ENCODE measurements around the gene SARM1. TPM values are rescaled to one million over a fixed set of nuclear protein-coding genes. Genes with fewer than 3 reads are reported as not detected.
A peak's percentile ranks its signal among the peaks of the same experiment; 100 is the strongest.

SARM1 gene
- total RNA-seq, 1 donor from 2014 or later: 10.1 TPM

DNA sequence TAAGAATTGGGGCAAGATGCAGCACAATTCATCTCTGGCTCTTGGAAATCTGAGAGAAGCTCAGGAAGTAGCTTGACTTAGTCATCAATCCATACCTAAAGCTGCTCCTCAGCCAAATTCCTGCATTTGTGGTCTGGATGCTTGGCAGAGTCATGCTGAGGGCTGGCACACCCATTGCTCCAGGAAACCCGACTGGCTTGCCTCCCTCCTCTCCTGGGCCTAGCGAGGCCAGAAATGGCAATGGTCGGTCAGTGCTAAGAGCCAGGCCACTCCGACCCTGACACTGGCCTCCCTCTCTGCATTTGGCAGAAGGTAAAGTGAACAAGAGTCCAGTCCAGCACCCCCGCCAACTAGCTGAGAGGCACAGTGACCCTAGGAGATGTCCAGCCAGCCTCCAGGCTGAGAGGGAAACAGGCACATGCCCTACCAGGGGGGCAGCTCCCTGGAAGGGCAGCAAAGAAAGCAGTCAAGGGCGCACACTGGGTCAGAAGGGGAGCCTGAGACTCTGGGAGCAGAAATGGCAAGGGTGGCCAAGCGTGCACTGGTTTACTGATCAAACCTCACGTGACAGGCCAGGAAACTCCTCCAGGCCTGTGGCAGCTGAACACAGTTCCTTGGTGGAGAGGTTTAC lies 24.1 kb upstream of the SARM1 start:
- intact Hi-C loops (cut with DNase I): no loop called here
- no peak for DNase-seq (ENCODE audit: extremely low spot score in 2 of 2)

DNA sequence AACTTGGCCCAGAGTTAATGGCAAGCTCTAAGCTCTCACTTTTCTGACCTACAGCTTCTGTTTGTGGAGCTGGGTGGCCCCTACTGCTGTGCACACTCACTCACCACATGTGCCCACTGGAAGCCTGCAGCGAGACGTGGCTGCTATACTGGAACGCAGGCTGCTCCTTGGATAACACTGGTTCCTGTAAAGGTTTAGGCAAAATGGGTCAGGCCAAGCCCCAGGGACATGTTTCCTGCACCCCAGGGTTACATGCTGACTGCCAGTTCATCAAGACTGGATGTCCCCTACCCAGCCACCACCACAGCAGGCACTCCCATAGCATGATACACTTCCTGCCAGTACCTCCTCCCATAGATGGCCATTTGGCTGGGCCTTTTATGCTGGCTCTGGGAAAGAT lies 22.5 kb upstream of the SARM1 start:
- Histone ChIP-seq H3K4me1 (peaks cover 7% of the 10 kb centered on the region), H3K36me3 (peaks cover 0 to 89% of the 10 kb centered on the region in 2 donors)

More for the DNA sequence above, 24.1 kb upstream of the SARM1 start:
- no peaks in the 10 kb centered on the region for H3K27me3 ChIP-seq
- H3K36me3 ChIP-seq: peaks cover 0 to 90% of the 10 kb centered on the region in 2 donors
- TF ChIP-seq POLR2A (IDR thresholded peaks at IDR 0.05) (no peak), POLR2AphosphoS5 (IDR thresholded peaks at IDR 0.05; ENCODE audit: insufficient read depth in 1 of 2, low read depth in 1 of 2) (no peak)
- TF ChIP-seq, protein P1, sequence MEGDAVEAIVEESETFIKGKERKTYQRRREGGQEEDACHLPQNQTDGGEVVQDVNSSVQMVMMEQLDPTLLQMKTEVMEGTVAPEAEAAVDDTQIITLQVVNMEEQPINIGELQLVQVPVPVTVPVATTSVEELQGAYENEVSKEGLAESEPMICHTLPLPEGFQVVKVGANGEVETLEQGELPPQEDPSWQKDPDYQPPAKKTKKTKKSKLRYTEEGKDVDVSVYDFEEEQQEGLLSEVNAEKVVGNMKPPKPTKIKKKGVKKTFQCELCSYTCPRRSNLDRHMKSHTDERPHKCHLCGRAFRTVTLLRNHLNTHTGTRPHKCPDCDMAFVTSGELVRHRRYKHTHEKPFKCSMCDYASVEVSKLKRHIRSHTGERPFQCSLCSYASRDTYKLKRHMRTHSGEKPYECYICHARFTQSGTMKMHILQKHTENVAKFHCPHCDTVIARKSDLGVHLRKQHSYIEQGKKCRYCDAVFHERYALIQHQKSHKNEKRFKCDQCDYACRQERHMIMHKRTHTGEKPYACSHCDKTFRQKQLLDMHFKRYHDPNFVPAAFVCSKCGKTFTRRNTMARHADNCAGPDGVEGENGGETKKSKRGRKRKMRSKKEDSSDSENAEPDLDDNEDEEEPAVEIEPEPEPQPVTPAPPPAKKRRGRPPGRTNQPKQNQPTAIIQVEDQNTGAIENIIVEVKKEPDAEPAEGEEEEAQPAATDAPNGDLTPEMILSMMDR (IDR thresholded peaks at IDR 0.05): no peak
- H3K9me3 ChIP-seq: no peaks in the 10 kb centered on the region
- H3K4me3 ChIP-seq: no peak overlapping the region
- no peak overlapping the region for H3K27ac ChIP-seq
- H3K4me1 ChIP-seq: peaks cover 7% of the 10 kb centered on the region

DNA sequence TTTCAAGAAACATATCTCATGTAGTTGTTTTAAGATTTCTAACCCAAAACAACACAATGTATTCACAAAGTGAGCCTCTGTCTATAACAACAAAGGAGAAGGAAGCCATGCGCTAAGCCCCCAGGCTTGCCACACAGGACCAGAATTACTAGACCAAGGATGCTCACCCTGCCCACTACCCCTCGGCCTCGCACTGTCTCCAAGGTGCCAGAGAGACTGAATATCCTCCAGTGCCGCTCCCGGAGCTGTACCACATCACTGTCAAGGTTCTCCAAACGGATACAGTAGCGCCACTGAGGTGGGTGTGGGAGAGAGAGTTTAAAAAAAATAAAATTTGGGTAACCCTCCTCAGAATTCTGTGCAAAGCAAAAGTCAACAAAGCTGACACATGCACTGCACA lies 21.2 kb upstream of the SARM1 start:
- peaks cover 7% of the 10 kb centered on the region for H3K4me1 ChIP-seq
- intact Hi-C loops (cut with DNase I): no loop called here
- no peak overlapping the region for H3K27ac ChIP-seq
- peaks cover 0 to 86% of the 10 kb centered on the region in 2 donors for H3K36me3 ChIP-seq
- H3K4me3 ChIP-seq: no peak overlapping the region
- no peaks in the 10 kb centered on the region for H3K27me3 ChIP-seq
- TF ChIP-seq POLR2AphosphoS5 (IDR thresholded peaks at IDR 0.05; ENCODE audit: insufficient read depth in 1 of 2, low read depth in 1 of 2): no peak
- H3K9me3 ChIP-seq: no peaks in the 10 kb centered on the region
- DNase-seq (ENCODE audit: extremely low spot score in 2 of 2): no peak

More for the DNA sequence above, 22.5 kb upstream of the SARM1 start:
- intact Hi-C loops (cut with DNase I): no loop called here
- TF ChIP-seq, protein P1 (IDR thresholded peaks at IDR 0.05): no peak
- TF ChIP-seq POLR2A (IDR thresholded peaks at IDR 0.05) (no peak), POLR2AphosphoS5 (IDR thresholded peaks at IDR 0.05; ENCODE audit: insufficient read depth in 1 of 2, low read depth in 1 of 2) (no peak)
- no peak overlapping the region for H3K4me3 ChIP-seq
- H3K27ac ChIP-seq: no peak overlapping the region
- no peaks in the 10 kb centered on the region for H3K9me3 ChIP-seq
- no peaks in the 10 kb centered on the region for H3K27me3 ChIP-seq
- no peak for DNase-seq (ENCODE audit: extremely low spot score in 2 of 2)

DNA sequence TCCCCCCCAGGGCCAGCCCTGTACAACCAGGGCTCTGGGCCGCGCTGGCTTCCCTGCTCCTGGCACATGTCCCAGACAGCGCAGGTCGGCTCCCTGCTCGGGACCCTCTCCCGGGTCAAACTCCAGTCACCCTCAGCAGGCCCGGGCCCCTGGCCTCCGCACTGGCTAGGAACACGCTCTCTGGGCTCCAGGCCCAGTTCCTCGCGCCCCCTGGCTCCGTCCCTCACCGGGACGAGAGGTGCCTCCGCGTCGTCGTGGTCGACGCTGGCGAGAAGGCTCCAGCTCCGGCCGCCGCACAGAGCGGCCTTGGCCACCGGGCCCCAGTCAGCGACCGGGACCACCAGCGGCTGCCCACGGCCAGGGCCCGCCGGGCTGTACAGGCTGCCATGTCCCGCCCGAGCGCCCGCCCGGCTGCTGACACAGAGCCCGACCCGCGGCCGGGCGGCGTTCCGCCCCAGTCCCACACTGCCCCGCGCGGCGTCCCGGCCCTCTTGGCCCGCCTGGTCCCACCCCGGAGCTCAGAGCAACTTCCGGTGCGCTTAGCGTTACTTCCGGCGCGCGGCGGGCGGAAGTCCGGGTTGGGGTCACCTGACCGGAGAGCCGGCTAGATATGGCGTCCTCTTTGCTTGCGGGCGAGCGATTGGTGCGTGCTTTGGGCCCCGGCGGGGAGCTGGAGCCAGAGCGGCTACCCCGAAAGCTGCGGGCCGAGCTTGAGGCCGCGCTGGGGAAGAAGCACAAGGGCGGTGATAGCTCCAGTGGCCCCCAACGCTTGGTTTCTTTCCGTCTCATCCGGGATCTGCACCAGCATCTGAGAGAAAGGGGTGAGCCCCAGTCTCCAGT lies 14.2 kb upstream of the SARM1 start, which contains the start of gene POLDIP2:
Gene POLDIP2, minus strand, starts transcription at position 467 of the 840 bp plus-strand sequence. Its CDS starts 79 bp downstream, at position 388.
- Histone ChIP-seq H3K9me3 (no peaks in the 10 kb centered on the region), H3K4me1 (peaks cover 27% of the 10 kb centered on the region), H3K27ac (peak within 1 kb of the TSS; percentile 87), H3K36me3 (peaks cover 0 to 51% of the 10 kb centered on the region in 2 donors), H3K4me3 (peak within 1 kb of the TSS; percentile 90 to 96), H3K27me3 (no peaks in the 10 kb centered on the region)
- TF ChIP-seq, protein P1 (IDR thresholded peaks at IDR 0.05): no peak
- TF ChIP-seq POLR2AphosphoS5 (IDR thresholded peaks at IDR 0.05; ENCODE audit: insufficient read depth in 1 of 2, low read depth in 1 of 2): peak; percentile 90 to 99
- TF ChIP-seq POLR2A (IDR thresholded peaks at IDR 0.05): peak in 1 of 2 donors; percentile 67
- intact Hi-C loops (cut with DNase I): no loop called here
- DNase-seq (ENCODE audit: extremely low spot score in 2 of 2): peak in 1 of 2 donors; percentile 95

DNA sequence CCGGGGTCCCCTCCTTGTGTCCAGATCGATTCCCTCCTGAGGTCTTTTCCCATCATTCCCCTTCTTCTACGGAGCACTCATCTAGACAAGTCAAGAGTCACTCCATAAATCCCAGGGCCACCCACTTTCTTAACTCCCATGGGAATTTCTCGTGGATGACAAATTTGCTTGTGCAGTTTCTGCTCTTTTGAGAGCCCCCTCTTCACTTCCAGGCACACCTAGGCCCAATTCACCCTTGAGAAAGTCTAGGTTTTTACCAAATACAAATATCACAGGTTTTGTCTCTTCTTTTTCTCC lies 13.6 kb upstream of the SARM1 start:
- H3K27ac ChIP-seq: peak overlapping the region; percentile 87
- peak overlapping the region; percentile 90 to 96 for H3K4me3 ChIP-seq
- DNase-seq (ENCODE audit: extremely low spot score in 2 of 2): no peak
- peaks cover 27% of the 10 kb centered on the region for H3K4me1 ChIP-seq
- TF ChIP-seq, protein P1 (IDR thresholded peaks at IDR 0.05): no peak
- TF ChIP-seq POLR2A (IDR thresholded peaks at IDR 0.05) (no peak), POLR2AphosphoS5 (IDR thresholded peaks at IDR 0.05; ENCODE audit: insufficient read depth in 1 of 2, low read depth in 1 of 2) (no peak)
- H3K9me3 ChIP-seq: no peaks in the 10 kb centered on the region
- H3K27me3 ChIP-seq: no peaks in the 10 kb centered on the region
- peaks cover 0 to 48% of the 10 kb centered on the region in 2 donors for H3K36me3 ChIP-seq
- intact Hi-C loops (cut with DNase I): no loop called here

Measured in vagina (tissue), 2 donors.